DND-41 (cell line): Measurements from ENCODE around the gene SNX17.

Experiments used
- EZH2 ChIP-seq: IDR thresholded peaks from 3 replicates; pipeline ENCODE4 v1.6.1; 2012; ENCODE audit warnings: borderline replicate concordance, low read depth, mild to moderate bottlenecking, moderate library complexity, low read length, inconsistent platforms; ENCODE audit not compliant: severe bottlenecking
- TF ChIP-seq, protein P1 (sequence below): IDR thresholded peaks from 2 replicates; pipeline ENCODE4 v1.5.1; 2012; ENCODE audit warnings: borderline replicate concordance, low read length, moderate library complexity, mild to moderate bottlenecking; ENCODE audit not compliant: poor library complexity, severe bottlenecking; ENCODE audit errors: extremely low read depth

GRCh38 chr2:27377618-27378095 lies 7.2 kb downstream of the SNX17 start:
- TF ChIP-seq, protein P1, sequence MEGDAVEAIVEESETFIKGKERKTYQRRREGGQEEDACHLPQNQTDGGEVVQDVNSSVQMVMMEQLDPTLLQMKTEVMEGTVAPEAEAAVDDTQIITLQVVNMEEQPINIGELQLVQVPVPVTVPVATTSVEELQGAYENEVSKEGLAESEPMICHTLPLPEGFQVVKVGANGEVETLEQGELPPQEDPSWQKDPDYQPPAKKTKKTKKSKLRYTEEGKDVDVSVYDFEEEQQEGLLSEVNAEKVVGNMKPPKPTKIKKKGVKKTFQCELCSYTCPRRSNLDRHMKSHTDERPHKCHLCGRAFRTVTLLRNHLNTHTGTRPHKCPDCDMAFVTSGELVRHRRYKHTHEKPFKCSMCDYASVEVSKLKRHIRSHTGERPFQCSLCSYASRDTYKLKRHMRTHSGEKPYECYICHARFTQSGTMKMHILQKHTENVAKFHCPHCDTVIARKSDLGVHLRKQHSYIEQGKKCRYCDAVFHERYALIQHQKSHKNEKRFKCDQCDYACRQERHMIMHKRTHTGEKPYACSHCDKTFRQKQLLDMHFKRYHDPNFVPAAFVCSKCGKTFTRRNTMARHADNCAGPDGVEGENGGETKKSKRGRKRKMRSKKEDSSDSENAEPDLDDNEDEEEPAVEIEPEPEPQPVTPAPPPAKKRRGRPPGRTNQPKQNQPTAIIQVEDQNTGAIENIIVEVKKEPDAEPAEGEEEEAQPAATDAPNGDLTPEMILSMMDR: no peak
- no peak for TF ChIP-seq EZH2
